Astrocyte of the cerebellum (primary cell): Measurements from ENCODE around the gene NRROS.
"Not testable (repeated sequence)": the region's sequence is repeated elsewhere in the genome, so short reads cannot be mapped to it uniquely, and the experiment has no call there.

Experiments
- DNase-seq: peaks from one replicate; pipeline ENCODE4 v3.0.0-alpha.2; 2011; ENCODE audit warnings: low read depth
- H3K4me3 ChIP-seq: 2 replicates; pipeline ENCODE4 v1.5.1; 2011; ENCODE audit warnings: mild to moderate bottlenecking, low read depth, low read length, moderate library complexity
- in situ Hi-C: cut with HindIII; loops from 2 replicates; pipeline ENCODE4 v1.10.0; 2017; ENCODE audit warnings: low sequenced_read_pairs
- TF ChIP-seq, protein P1 (sequence below): IDR thresholded peaks from 2 replicates; pipeline ENCODE4 v1.5.1; 2012; ENCODE audit warnings: low read length, low read depth, moderate library complexity, mild to moderate bottlenecking; ENCODE audit errors: missing control alignments

Gene NRROS

DNA sequence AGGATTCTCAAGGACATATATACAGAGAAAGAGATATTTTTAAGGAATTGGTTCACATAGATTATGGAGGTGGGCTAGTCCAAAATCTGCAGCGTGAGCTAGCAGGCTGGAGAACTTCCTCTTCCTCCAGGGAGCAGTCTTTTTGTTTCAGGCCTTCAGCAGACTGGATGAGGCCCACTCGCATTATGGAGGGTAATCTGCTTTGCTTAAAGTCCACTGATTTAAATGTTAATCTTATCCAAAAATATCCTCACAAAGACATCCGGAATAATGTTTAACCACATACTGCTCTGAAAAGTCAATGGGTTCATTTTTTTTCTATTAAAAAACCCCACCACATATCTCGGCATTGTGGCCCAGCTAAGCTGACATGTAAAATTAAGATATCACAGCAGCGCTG lies 22.2 kb upstream of the NRROS start:
- TF ChIP-seq, protein P1, sequence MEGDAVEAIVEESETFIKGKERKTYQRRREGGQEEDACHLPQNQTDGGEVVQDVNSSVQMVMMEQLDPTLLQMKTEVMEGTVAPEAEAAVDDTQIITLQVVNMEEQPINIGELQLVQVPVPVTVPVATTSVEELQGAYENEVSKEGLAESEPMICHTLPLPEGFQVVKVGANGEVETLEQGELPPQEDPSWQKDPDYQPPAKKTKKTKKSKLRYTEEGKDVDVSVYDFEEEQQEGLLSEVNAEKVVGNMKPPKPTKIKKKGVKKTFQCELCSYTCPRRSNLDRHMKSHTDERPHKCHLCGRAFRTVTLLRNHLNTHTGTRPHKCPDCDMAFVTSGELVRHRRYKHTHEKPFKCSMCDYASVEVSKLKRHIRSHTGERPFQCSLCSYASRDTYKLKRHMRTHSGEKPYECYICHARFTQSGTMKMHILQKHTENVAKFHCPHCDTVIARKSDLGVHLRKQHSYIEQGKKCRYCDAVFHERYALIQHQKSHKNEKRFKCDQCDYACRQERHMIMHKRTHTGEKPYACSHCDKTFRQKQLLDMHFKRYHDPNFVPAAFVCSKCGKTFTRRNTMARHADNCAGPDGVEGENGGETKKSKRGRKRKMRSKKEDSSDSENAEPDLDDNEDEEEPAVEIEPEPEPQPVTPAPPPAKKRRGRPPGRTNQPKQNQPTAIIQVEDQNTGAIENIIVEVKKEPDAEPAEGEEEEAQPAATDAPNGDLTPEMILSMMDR, result no peak
- no peak for DNase-seq
- no peak overlapping the region for H3K4me3 ChIP-seq
- in situ Hi-C loops, result no loop called here

DNA sequence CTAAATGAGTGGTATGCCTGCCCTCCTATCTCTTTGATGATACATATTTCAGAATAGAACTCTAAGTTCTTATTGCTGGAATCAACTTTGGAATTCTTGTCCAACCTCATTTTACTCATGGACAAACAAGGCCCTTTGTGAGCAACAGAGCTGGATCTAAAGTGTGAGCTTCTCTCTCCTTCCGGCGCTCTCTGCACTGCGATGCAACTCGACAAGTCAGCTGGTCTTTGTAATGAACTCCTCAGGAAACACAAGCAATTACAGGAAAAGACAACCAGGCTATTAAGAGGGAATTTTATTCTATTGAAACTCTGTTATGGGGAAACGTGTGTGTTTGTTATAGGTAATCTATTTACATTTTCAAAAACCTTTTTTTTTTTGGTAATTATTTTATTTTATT lies 20.3 kb upstream of the NRROS start:
- in situ Hi-C loops, result no loop called here
- DNase-seq, result no peak
- TF ChIP-seq, protein P1, result no peak
- H3K4me3 ChIP-seq, result no peak overlapping the region

DNA sequence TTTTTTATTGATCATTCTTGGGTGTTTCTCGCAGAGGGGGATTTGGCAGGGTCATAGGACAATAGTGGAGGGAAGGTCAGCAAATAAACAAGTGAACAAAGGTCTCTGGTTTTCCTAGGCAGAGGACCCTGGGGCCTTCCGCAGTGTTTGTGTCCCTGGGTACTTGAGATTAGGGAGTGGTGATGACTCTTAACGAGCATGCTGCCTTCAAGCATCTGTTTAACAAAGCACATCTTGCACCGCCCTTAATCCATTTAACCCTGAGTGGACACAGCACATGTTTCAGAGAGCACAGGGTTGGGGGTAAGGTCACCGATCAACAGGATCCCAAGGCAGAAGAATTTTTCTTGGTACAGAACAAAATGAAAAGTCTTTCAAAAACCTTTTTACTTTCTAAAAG lies 19.9 kb upstream of the NRROS start:
- in situ Hi-C loops, H3K4me3 ChIP-seq: not testable (repeated sequence)

DNA sequence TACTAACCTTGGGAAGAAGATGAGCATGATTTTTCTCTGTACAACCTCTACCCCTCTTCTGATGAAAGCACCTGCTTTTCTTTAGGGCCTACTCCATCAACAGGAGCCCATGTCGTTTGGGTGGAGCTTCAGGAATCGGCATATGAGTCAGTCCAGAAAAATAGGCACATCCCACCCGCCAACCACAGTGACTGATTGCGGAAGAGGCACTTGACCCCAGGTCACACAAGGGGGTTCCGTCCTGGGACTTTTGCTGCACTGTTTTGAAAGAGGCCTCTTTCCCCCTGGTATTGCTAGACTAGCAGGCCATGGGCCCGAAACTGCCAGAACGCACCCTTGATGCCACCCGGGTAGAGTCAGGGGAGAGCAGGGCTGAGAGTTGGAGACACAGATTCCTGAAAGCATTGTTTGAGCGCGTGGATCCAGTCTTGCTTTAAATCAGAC lies 19.3 kb upstream of the NRROS start:
- no peak overlapping the region for H3K4me3 ChIP-seq
- TF ChIP-seq, protein P1, result no peak
- in situ Hi-C loops, result no loop called here
- no peak for DNase-seq

More for the DNA sequence above, 19.9 kb upstream of the NRROS start:
- not testable (repeated sequence) for DNase-seq

DNA sequence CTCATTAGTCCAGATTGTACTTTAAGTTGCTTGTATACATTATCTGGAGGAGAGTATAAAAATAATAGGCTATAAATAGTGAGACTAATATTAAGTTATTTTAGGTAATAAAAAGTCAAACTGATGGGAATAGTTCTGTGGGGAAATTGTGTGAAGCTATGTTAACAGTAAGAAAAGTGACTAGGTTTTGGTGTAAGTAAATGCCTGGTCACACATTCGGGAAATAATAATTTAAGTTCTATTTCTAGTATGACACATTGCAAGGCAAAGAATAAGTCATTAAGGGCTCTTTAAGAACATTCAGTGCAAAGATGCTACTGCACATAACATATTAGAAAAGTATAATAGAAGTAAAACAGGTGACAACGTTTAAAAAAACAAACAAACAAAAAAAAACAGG lies 18.8 kb upstream of the NRROS start:
- TF ChIP-seq, protein P1, result no peak
- DNase-seq, result no peak
- H3K4me3 ChIP-seq, result no peak overlapping the region
- in situ Hi-C loops, result no loop called here

DNA sequence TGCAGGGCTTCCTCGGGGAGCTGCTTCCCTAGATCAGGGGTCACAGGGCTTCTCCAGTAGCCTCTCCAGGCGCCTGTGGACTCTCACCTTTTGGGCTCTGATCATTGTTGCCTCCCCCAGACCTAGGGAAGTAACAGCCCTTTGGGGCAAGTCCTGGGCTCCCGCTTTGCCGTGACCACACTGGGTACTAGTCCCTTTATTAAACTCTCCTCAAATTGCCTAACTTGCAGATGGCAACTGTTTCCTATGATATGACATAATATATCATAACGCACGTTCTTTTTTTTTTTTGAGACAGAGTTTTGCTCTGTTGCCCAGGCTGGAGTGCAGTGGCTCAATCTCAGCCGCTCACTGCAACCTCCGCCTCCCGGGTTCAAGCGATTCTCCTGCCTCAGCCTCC lies 17.9 kb upstream of the NRROS start:
- no peak overlapping the region for H3K4me3 ChIP-seq
- TF ChIP-seq, protein P1, result no peak
- no peak for DNase-seq

DNA sequence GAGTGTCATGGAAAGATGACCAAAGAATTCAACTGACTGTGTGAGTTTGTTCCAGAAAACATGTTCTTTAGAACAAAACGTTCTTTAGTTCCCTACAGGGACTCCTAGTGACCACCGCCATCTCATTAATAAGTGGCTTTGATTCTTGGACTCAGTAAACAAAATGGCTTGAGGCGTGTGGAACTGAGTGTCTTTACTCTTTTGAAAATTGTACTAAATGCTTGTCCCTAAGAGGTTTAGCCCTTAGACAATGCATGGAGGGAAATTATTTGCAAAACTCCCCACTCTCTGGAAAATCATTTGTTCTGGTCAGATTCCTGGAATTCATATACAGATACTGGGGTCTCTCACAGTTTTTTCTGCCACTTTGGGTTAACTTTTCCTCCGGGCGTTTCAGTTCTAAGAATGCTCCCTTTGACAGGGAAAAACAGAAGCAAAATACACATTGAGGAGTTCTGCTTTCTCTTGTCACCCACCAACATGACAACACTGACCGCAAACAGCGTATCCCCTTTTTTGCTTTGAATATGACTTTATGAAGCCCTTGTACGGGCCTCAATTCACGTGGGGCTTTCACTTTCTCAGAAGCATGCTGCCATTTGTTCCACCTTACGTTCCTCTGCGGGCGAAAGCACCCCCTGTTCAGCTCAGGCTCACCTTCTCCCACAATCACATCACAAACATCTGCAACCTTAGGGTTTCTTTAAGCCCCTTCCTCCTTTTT lies 15.3 kb upstream of the NRROS start:
- DNase-seq, result no peak
- in situ Hi-C loops, result no loop called here
- no peak overlapping the region for H3K4me3 ChIP-seq
- TF ChIP-seq, protein P1, result no peak

More for the DNA sequence above, 17.9 kb upstream of the NRROS start:
- in situ Hi-C loops, result no loop called here
